HCT116 (cell line): Measurements from ENCODE around the gene ZNF462.

Source experiments
- CTCF ChIP-seq, 3 experiments: fragments of 200-600 bp in 1 of 3; sonication (generic) in 1 of 3; IDR thresholded peaks in 2 of 3; conservative IDR thresholded peaks in 1 of 3; 2 replicates each; pipeline ENCODE4 v1.5.1; 2012 to 2017; ENCODE audit warnings: low read depth in 2 of 3, low read length in 2 of 3, antibody characterized with exemption in 1 of 3, borderline replicate concordance in 1 of 3, control low read depth in 1 of 3, mild to moderate bottlenecking in 1 of 3, mixed read lengths in 1 of 3, mixed run types in 1 of 3, moderate library complexity in 1 of 3; ENCODE audit not compliant: insufficient read depth in 1 of 3
- EGR1 ChIP-seq: IDR thresholded peaks from 2 replicates; pipeline ENCODE4 v1.6.1; 2012; ENCODE audit warnings: low read depth
- EZH2 ChIP-seq: fragments of 200-600 bp; sonication (generic); IDR thresholded peaks from 2 replicates; pipeline ENCODE4 v1.6.1; 2017; ENCODE audit warnings: antibody characterized with exemption, mixed run types
- EZH2phosphoT487 ChIP-seq: fragments of 200-600 bp; IDR thresholded peaks from 2 replicates; pipeline ENCODE4 v1.6.1; 2018; ENCODE audit warnings: antibody characterized with exemption, borderline replicate concordance
- JUND ChIP-seq: IDR thresholded peaks from 2 replicates; pipeline ENCODE4 v1.6.1; 2012
- MAX ChIP-seq: IDR thresholded peaks from 2 replicates; pipeline ENCODE4 v1.6.1; 2012
- POLR2A ChIP-seq: IDR thresholded peaks from 2 replicates; pipeline ENCODE4 v1.7.0; 2011; ENCODE audit warnings: borderline replicate concordance; ENCODE audit not compliant: insufficient read depth, insufficient read length; ENCODE audit errors: extremely low read depth
- POLR2AphosphoS5 ChIP-seq: IDR thresholded peaks from 2 replicates; pipeline ENCODE4 v1.6.1; 2011; ENCODE audit warnings: mild to moderate bottlenecking, low read depth, low read length, moderate library complexity
- RAD21 ChIP-seq: IDR thresholded peaks from 2 replicates; pipeline ENCODE4 v1.6.1; 2012; ENCODE audit warnings: low read depth, mild to moderate bottlenecking
- SP1 ChIP-seq: IDR thresholded peaks from 2 replicates; pipeline ENCODE4 v1.6.1; 2012; ENCODE audit warnings: low read depth
- SRF ChIP-seq: IDR thresholded peaks from 2 replicates; pipeline ENCODE4 v1.6.1; 2012; ENCODE audit warnings: low read depth
- YY1 ChIP-seq: IDR thresholded peaks from 2 replicates; pipeline ENCODE4 v1.6.1; 2011; ENCODE audit warnings: low read length, low read depth, moderate library complexity, mild to moderate bottlenecking; ENCODE audit not compliant: insufficient replicate concordance; ENCODE audit errors: extremely low read depth
- ZFX ChIP-seq: fragments of 450-650 bp; IDR thresholded peaks from 2 replicates; pipeline ENCODE4 v1.6.1; 2017
- ZNF274 ChIP-seq: fragments of 200-500 bp; sonication (Bioruptor generic); IDR thresholded peaks from 2 replicates; pipeline ENCODE4 v1.6.1; 2014; ENCODE audit warnings: mild to moderate bottlenecking, low read depth, low read length, inconsistent platforms

- TF ChIP-seq CTCF (IDR thresholded peaks at IDR 0.05 in 2 of 3, conservative IDR thresholded peaks at IDR 0.05 in 1 of 3; ENCODE audit: borderline replicate concordance in 1 of 3, insufficient read depth in 1 of 3, low read depth in 2 of 3, low read length in 2 of 3) (no peak), SRF (no peak), ZNF274 (no peak), JUND (no peak), POLR2A (no peak), EZH2 (no peak), YY1 (no peak), MAX (no peak), POLR2AphosphoS5 (no peak), ZFX (no peak), EGR1 (no peak), SP1 (no peak), EZH2phosphoT487 (no peak), RAD21 (no peak)
Measured at GRCh38 chr9:106874031-106874430, 11.1 kb downstream of the ZNF462 start.
